NCI-H2029 (cell line): ENCODE results near the gene SPAST.
A peak's percentile ranks its signal among the peaks of the same experiment; 100 is the strongest.
"Not testable (repeated sequence)": the region's sequence is repeated elsewhere in the genome, so short reads cannot be mapped to it uniquely, and the experiment has no call there.

Experiments
- DNase-seq: peaks from one replicate; lab custom pipeline; 2025; lab: John Stamatoyannopoulos, UW

SPAST gene, protein sequence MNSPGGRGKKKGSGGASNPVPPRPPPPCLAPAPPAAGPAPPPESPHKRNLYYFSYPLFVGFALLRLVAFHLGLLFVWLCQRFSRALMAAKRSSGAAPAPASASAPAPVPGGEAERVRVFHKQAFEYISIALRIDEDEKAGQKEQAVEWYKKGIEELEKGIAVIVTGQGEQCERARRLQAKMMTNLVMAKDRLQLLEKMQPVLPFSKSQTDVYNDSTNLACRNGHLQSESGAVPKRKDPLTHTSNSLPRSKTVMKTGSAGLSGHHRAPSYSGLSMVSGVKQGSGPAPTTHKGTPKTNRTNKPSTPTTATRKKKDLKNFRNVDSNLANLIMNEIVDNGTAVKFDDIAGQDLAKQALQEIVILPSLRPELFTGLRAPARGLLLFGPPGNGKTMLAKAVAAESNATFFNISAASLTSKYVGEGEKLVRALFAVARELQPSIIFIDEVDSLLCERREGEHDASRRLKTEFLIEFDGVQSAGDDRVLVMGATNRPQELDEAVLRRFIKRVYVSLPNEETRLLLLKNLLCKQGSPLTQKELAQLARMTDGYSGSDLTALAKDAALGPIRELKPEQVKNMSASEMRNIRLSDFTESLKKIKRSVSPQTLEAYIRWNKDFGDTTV

DNA sequence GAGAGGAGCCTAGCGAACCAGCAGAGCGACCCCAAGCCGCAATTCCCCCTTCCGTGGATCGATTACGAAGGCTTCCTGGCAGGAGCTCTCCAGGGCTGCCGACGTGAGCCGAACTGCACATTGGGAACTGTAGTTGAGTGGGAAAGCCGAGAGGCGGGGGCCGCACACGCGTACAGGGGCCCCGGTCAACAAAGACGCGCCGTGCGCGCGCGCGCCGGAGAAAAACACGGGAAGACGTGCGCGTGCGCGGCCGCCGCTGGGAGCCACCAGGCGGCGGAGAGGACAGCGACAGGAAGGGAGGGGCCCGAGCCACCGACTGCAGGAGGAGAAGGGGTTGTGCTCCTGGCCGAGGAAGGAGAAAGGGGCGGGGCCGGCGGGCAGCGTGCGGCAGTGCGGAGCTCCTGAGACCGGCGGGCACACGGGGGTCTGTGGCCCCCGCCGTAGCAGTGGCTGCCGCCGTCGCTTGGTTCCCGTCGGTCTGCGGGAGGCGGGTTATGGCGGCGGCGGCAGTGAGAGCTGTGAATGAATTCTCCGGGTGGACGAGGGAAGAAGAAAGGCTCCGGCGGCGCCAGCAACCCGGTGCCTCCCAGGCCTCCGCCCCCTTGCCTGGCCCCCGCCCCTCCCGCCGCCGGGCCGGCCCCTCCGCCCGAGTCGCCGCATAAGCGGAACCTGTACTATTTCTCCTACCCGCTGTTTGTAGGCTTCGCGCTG is at the start of gene SPAST:
Gene SPAST (plus strand): TSS at position 247 of the 711 bp plus-strand sequence. CDS start 276 bp downstream, at position 523.
- peak; percentile 95 for DNase-seq

DNA sequence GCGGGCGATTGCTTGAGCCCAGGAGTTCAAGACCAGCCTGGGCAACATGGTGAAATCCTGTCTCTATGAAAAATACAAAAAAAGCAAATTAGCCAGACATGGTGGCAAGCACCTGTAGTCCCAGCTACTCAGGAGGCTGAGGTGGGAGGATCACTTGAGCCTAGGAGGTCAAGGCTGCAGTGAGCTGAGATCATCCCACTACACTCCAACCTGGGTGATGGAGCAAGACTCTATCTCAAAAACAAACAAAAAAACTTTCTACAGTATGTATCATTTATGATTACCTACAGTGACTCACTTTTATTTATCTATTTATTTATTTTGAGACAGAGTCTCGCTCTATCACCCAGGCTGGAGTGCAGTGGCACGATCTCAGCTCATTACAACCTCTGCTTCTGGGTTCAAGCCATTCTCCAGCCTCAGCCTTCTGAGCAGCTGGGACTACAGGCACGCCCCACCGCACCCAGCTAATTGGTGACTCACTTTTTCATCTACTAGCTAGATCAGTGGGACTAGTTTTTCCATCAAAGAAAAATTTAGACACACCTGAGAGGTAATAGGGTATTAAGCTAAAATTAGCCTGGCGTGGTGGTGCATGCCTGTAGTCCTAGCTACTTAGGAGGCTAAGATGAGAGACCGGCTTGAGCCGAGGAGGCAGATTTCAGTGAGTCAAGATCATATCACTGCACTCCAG is 44.4 kb upstream of the SPAST start:
- DNase-seq = not testable (repeated sequence)

DNA sequence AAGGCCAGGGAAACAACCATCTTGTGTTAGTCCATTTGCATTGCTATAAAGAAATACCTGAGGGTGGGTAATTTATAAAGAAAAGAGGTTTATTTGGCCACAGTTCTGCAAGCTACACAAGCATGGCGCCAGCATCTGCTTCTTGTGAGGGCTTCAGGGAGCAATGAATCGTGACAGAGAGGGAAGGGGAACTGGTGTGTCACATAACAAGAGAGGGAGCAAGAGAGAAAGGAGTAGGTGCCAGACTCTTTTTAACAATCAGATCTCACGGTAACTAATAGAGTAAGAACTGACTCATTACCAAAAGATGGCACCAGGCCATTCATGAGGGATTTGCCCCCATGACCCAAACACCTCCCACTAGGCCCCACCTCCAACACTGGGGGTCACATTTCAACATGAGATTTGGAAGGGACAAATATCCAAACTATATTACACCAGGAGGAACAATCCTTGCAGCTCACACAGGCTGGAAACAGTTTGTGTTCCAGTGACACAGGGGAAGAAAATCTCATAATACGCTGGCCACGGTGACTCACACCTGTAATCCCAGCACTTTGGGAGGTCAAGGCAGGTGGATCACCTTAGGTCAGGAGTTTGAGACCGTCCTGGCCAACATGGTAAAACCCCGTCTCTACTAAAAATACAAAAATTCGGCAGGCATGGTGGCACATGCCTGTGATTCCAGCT is 29.0 kb upstream of the SPAST start:
- DNase-seq = not testable (repeated sequence)

DNA sequence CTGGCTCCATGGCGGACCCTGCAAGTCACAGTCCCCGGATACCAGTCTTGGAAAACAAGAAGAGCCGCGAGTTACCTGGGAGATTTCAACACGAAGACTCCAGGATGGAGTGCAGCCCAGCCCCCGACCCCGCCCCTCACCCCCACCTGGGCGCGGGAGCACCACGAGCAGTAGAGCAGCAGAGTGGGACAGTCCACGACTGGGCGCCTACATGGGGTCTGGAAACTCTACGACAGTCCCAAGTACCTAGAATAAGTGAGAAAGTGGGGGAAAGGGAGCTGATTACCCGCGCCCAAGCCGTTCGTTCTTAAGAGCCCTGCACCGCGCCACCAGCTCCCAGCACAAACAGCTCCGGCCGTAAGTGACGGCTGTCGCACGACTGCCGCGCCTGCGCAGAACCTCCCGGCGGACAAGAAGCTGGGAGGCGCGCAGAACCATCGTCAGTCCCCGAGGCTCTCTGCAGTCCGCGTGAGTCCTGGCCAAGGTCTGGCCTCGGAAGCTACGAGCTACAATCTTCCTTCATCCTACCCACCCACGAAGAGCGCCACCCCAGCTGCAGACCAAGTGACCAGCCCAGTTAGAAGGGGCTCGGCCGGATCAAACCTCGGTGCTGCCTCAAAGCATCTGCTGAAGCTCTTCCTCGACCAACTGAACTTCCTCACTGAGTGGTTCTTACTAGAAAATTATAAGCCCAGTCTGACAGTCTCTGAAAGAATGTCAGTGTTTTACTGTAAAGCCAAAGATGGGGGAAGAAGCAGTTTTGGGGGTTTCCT is 23.7 kb upstream of the SPAST start, which contains the start of gene DPY30:
Gene DPY30 (minus strand): TSS at position 359 of the 773 bp plus-strand sequence. CDS start 349 bp downstream, at position 10.
- peak; percentile 84 for DNase-seq

DNA sequence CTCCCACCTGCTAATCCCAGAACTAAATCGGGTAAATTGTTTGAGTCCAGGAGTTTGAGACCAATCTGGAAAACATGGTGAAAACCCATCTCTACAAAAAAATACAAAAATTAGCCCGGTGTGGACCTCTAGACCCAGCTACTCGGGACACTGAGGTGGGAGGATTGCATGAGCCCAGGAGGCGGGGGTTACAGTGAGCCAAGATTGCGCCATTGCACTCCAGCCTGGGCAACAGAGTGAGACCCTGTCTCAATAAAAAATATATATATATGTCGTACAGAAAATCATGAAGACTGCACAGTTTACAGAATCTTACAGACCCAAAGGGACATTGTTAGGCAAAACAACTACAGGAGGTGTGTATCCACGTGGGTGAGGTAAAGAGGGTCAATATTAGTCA is 19.8 kb upstream of the SPAST start:
- no peak for DNase-seq

DNA sequence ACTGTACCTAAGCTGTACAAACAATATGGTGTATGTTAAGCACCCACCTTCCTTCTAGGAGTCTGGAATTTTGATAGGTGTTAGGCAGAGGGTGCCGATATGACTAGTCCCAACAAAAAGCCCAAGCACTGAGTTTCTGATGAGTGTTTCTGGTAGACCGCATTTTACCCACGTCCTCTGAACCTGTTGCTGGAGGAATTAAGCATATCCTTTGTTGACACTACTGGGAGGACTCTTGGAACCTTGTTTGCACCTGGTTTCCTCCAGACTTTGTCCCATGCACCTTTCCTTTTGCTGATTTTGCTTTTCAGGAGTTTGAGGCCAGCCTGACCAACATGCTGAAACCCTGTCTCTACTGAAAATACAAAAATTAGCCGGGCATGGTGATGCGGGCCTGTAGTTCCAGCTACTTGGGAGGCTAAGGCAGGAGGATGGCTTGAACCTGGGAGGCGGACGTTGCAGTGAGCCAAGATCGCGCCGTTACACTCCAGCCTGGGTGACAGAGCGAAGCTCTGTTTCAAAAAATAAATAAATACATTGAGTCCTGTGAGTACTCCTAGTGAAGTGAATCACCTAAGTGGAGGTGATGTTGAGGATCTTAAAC is 11.4 kb upstream of the SPAST start:
- no peak for DNase-seq

DNA sequence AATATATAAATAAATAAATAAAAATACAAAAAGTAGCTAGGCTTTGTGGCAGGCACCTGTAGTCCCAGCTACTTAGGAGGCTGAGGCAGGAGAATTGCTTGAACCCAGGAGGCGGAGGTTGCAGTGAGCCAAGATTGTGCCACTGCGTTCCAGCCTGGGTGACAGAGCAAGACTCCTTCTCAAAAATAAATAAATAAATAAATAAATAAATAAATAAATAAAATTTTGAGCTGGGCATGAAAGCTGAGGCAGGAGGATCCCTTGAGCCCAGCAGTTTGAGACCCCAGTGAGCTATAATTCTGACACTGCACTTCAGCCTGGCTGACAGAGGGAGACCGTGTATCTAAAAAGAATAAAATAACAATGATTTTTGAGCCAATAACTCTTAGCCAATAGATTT is 8.8 kb upstream of the SPAST start:
- not testable (repeated sequence) for DNase-seq

DNA sequence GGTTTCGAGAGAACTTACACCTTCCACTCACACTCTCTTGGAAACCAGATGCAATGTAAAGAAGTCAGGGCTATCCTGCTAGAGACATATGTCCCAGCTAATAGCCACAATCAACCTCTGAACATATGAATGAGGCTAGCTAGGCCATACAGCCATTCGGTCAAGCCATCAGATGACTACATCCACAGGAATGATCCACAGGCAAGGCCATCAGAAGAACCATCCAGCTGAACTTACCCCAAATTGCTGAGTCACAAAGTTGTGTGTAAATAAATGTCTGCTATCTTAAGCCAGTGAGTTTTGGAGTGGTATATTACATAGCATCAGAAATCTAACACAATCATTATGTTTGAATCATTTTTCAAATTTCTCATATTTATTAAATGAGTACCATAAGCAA is 5.2 kb upstream of the SPAST start:
- DNase-seq = no peak

DNA sequence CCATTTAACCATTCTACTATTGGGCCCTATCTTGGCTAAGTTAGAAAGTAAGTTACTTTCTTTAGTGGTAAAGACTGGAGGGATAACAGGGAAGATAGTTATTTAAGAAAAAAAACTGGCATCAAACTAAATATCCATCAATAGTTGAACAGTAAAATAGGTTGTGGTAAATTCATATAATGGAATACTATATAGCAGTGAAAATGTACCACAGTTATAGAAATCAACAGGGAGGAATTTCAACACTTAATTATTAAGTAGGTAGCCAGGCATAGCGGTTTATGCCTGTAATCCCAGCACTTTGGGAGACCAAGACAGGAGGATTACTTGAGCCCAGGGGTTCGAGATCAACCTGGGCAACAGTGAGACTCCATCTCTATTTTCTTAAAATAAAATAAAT is 3.1 kb upstream of the SPAST start:
- DNase-seq = no peak

DNA sequence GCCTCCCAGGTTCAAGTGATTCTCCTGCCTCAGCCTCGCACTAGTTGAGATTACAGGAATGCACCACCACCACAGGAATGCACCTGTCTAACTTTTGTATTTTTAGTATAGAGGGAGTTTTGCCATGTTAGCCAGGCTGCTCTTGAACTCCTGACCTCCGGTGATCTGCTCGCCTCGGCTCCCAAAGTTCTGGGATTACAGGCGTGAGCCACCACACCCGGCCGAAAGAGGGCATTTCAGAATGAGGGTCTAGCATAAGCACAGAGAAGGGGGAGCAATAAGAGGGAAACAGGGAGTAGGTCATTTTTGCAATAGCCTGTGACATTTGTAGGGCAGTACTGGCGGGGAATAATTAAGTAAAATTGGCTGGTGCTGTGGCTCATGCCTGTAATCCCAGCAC is 1.9 kb upstream of the SPAST start:
- DNase-seq = no peak

DNA sequence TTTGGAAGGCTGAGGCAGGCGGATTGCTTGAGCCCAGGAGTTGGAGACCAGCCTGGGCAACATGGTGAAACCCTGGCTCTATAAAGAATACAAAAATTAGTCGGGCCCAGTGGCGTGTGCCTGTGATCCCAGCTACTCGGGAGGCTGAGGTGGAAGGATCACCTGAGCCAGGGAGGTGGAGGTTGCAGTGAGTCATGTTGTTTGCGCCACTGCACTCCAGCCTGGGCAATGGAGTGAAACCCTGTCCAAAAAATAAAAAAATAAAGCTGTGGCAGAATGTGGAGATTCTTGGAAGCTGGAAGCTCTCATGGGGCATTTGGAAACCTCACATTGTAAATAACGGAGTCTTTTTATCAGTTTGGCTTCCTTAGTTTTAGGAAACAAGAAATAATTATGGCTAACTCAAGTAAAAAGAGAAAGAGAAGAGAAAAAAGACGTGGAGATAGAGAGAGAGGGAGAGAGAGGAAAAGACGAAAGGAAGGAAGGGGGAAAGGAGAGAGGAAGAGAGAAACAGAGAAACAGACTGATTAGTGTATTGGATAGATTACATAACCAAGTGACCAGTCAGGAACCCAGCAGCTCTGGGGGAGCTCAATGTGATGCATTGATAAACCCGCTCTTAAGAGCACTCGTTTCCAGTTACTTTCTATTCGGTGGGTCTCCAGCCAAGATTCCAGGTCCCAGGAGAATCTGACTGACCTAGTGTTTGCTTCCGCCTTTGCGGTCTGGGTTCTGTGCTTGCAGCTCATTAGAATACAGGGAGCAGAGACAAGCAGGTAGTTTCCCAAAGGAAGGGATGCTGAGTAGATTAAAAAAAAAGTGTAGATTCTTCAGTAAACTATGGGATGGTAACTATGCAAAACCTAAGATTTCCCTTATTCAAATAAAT is 1.1 kb upstream of the SPAST start:
- peak; percentile 45 for DNase-seq

DNA sequence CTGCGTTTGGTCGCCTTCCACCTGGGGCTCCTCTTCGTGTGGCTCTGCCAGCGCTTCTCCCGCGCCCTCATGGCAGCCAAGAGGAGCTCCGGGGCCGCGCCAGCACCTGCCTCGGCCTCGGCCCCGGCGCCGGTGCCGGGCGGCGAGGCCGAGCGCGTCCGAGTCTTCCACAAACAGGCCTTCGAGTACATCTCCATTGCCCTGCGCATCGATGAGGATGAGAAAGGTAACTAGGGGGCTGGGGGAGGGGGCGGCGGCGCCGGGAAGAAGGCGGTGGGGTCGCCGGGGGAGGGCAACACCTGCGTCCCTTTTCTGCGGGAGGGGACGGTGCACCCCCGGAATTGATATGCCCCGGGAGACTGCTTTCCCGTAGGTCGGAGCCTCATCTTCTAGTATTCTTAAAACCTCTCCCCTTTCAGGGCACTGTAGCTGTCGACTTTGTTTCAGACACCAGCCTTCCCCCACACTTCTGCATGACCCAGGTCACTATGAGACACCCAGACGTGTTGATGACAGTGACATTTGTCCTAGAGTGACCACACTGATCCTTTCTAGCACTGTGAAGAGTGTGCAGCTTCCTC is 755 bp downstream of the SPAST start:
- no peak for DNase-seq

DNA sequence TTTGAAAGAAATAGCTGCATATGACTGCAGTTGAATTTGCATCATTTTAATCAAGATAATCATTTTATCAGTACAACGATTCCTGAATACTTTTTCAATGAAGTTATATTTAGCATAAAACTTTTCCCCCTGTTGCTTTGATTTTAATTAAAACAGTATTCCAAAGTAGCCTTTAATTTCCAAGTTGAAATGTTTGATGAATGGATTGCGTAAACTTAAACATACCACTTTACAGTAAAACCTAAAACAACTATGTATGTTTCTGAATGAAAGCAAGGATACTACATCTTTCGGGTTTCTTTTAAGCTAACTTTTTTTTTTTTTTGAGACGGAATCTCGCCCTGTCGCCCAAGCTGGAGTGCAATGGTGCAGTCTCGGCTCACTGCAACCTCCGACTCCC is 1.4 kb downstream of the SPAST start:
- DNase-seq = no peak

DNA sequence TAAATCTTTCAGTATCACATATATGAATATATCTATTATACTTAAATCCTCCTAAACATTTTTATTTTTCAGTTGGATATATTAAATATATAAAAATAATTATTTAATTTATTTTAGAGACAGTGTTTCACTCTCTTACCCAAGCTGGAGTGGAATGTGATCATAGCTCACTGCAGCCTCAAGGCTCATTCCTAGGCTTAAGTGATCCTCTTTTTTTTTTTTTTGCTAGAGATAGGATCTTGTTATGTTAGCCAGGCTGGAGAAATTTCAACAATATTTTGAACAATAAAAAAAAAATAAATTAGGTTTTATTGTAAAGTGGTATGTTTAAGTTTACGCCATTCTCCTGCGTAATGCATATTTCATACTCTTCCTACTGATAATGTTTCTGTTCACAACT is 4.2 kb downstream of the SPAST start:
- no peak for DNase-seq

DNA sequence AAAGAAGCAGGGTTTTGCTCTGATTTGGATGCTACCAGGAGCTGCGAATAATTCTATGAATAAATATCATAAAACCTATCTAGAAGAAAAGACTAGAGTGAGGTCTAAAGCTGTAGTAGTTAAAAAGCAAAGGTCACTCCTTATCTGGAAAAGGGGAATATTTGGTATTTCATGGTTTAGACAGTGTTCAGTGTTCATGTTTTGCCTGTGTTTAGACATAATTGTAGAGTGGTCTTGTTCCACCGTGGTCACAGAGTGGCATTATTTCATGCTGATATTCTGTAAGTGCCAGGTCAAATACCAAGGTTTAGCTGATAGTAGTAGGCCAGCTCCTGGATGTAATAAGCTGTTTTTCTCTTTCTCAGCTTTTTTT is 10.8 kb downstream of the SPAST start:
- no peak for DNase-seq

DNA sequence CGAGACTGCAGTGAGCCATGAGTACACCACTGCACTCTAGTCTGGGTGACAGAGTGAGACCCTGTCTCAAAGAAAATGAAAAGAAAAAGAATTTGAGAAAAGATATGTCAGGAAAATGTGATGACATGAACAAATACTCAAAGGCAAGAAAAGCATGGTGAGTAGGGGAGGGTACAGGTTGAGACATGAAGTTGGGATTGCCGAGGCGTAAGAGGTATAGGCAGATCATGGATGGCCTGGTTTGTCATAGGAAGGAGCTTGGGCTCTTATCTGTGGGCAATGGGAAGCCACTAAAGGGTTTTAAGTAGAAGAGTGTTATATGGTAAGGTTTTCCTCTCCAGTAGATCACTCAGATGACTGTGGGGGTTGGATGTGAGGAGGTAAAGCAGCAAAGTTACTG is 32.3 kb downstream of the SPAST start:
- no peak for DNase-seq

DNA sequence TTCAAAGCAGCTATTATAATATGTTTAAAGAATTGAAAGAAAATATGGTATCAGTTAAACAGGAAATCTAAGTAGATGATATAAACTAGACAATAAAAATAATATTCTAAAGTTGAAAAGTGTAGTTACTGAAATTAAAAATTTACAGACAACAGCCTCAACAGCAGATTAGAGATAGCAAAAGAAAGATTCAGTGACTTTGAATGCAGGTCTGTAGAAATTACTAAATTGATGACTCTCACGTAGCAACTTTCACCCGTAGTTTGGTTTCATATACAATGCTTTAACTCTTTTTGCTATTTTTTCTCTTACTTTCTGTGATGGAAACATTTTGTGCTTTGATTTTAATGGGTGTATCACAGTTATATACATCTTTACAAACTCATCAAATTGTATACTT is 44.8 kb downstream of the SPAST start:
- DNase-seq = no peak

DNA sequence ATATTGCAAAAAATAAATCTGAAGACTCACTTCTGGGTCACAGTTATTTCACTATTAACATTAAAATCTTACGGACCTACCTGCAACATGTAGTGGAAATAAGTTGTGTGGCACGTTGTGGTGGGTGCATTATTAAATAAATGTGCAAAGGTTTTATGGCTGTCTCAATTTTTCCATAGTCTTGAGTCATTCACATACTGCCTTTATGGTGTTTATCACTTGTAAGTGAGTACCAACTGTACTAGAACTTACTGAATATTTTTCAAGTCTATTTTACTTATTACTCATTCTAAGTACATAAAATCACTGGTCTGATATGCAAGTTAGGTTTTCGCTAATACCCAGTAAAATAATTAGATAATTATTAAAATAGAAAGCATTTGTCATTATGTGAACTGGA is 54.7 kb downstream of the SPAST start:
- DNase-seq = no peak

DNA sequence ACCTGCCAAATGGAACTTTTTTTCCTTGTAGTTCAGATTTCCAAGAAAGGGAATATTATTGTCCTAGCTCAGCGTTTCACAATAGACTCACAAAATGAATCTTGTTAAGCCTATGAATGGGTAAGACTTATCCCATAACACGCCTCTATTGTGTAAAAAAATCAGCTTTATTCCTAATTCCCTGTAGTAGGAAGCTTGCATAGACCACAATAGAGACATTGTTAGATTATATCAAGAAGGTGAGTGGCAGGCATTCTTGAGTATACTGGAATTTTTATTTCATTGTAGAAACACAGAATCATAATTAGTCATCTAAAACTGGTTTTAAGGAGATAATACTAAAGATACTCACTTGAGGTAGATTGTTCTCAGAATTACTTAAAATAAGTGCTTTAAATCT is 55.8 kb downstream of the SPAST start:
- DNase-seq = no peak
